Measurements from ENCODE around the gene DLG2.

The DLG2 gene

GRCh38 chr11:83681031-83681781 is 1945.9 kb downstream of the DLG2 start:
- Histone ChIP-seq H3K9ac (ENCODE audit: low read length) (peak overlapping the region; percentile 84), H3F3A (ENCODE audit: insufficient read depth, low read length) (no peaks in the 10 kb centered on the region), H3K27ac (ENCODE audit: low read depth, low read length, poor library complexity, severe bottlenecking) (peak overlapping the region; percentile 92), H4K20me1 (ENCODE audit: insufficient read depth, low read length) (no peaks in the 10 kb centered on the region), H3K9me2 (ENCODE audit: low read depth, low read length) (no peaks in the 10 kb centered on the region), H3K9me3 (ENCODE audit: low read length) (no peaks in the 10 kb centered on the region), H2AFZ (ENCODE audit: low read length) (no peak overlapping the region), H3K4me2 (ENCODE audit: low read length) (peak overlapping the region; percentile 70), H3K27me3 (ENCODE audit: insufficient read depth, low read length) (no peaks in the 10 kb centered on the region), H3K36me3 (ENCODE audit: insufficient read depth, low read length) (no peaks in the 10 kb centered on the region), H3K4me1 (ENCODE audit: insufficient read depth, low read length, severe bottlenecking) (peaks cover 72% of the 10 kb centered on the region), H3K4me3 (ENCODE audit: low read depth, low read length, poor library complexity, severe bottlenecking) (peak overlapping the region; percentile 65), H3K79me2 (ENCODE audit: insufficient read depth, low read length) (peaks cover 46% of the 10 kb centered on the region)
- TF ChIP-seq EZH2 (IDR thresholded peaks at IDR 0.05; ENCODE audit: borderline replicate concordance, low read length), result no peak

GRCh38 chr11:83680321-83680720 is 1946.8 kb downstream of the DLG2 start:
- H3K4me1 ChIP-seq (ENCODE audit: insufficient read depth, low read length, severe bottlenecking), result peaks cover 81% of the 10 kb centered on the region
- H4K20me1 ChIP-seq (ENCODE audit: insufficient read depth, low read length), result no peaks in the 10 kb centered on the region
- no peaks in the 10 kb centered on the region for H3K9me3 ChIP-seq (ENCODE audit: low read length)
- no peaks in the 10 kb centered on the region for H3K9me2 ChIP-seq (ENCODE audit: low read depth, low read length)
- H3F3A ChIP-seq (ENCODE audit: insufficient read depth, low read length), result no peaks in the 10 kb centered on the region
- TF ChIP-seq, protein P1, sequence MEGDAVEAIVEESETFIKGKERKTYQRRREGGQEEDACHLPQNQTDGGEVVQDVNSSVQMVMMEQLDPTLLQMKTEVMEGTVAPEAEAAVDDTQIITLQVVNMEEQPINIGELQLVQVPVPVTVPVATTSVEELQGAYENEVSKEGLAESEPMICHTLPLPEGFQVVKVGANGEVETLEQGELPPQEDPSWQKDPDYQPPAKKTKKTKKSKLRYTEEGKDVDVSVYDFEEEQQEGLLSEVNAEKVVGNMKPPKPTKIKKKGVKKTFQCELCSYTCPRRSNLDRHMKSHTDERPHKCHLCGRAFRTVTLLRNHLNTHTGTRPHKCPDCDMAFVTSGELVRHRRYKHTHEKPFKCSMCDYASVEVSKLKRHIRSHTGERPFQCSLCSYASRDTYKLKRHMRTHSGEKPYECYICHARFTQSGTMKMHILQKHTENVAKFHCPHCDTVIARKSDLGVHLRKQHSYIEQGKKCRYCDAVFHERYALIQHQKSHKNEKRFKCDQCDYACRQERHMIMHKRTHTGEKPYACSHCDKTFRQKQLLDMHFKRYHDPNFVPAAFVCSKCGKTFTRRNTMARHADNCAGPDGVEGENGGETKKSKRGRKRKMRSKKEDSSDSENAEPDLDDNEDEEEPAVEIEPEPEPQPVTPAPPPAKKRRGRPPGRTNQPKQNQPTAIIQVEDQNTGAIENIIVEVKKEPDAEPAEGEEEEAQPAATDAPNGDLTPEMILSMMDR (IDR thresholded peaks at IDR 0.05; ENCODE audit: low read length), result no peak
- no peak for TF ChIP-seq EZH2 (IDR thresholded peaks at IDR 0.05; ENCODE audit: borderline replicate concordance, low read length)
- peak overlapping the region; percentile 92 for H3K27ac ChIP-seq (ENCODE audit: low read depth, low read length, poor library complexity, severe bottlenecking)
- no peaks in the 10 kb centered on the region for H3K36me3 ChIP-seq (ENCODE audit: insufficient read depth, low read length)
- peak overlapping the region; percentile 84 for H3K9ac ChIP-seq (ENCODE audit: low read length)
- H3K79me2 ChIP-seq (ENCODE audit: insufficient read depth, low read length), result peaks cover 55% of the 10 kb centered on the region
- peak overlapping the region; percentile 70 for H3K4me2 ChIP-seq (ENCODE audit: low read length)
- peak overlapping the region; percentile 65 for H3K4me3 ChIP-seq (ENCODE audit: low read depth, low read length, poor library complexity, severe bottlenecking)
- H2AFZ ChIP-seq (ENCODE audit: low read length), result no peak overlapping the region
- no peaks in the 10 kb centered on the region for H3K27me3 ChIP-seq (ENCODE audit: insufficient read depth, low read length)

- Histone ChIP-seq H3K9me3 (ENCODE audit: low read length) (no peaks in the 10 kb centered on the region), H3K4me3 (ENCODE audit: low read depth, low read length, poor library complexity, severe bottlenecking) (peak overlapping the region; percentile 65), H3K36me3 (ENCODE audit: insufficient read depth, low read length) (no peaks in the 10 kb centered on the region), H3K4me1 (ENCODE audit: insufficient read depth, low read length, severe bottlenecking) (peaks cover 84% of the 10 kb centered on the region), H3K9me2 (ENCODE audit: low read depth, low read length) (no peaks in the 10 kb centered on the region), H3K4me2 (ENCODE audit: low read length) (peak overlapping the region; percentile 70), H3K27me3 (ENCODE audit: insufficient read depth, low read length) (no peaks in the 10 kb centered on the region), H3K27ac (ENCODE audit: low read depth, low read length, poor library complexity, severe bottlenecking) (peak overlapping the region; percentile 92), H3K79me2 (ENCODE audit: insufficient read depth, low read length) (peaks cover 68% of the 10 kb centered on the region), H4K20me1 (ENCODE audit: insufficient read depth, low read length) (no peaks in the 10 kb centered on the region), H3K9ac (ENCODE audit: low read length) (peak overlapping the region; percentile 84; the same call in 1 of the 2 replicates), H3F3A (ENCODE audit: insufficient read depth, low read length) (no peaks in the 10 kb centered on the region), H2AFZ (ENCODE audit: low read length) (no peak overlapping the region)
- no peak for TF ChIP-seq EZH2 (IDR thresholded peaks at IDR 0.05; ENCODE audit: borderline replicate concordance, low read length)
- TF ChIP-seq, protein P1 (IDR thresholded peaks at IDR 0.05; ENCODE audit: low read length), result no peak
Observed at GRCh38 chr11:83678831-83679584, 1948.1 kb downstream of the DLG2 start.

All from OCI-LY1 (cell line).